Measurements from ENCODE around the gene SMPDL3A.

Gene SMPDL3A

DNA sequence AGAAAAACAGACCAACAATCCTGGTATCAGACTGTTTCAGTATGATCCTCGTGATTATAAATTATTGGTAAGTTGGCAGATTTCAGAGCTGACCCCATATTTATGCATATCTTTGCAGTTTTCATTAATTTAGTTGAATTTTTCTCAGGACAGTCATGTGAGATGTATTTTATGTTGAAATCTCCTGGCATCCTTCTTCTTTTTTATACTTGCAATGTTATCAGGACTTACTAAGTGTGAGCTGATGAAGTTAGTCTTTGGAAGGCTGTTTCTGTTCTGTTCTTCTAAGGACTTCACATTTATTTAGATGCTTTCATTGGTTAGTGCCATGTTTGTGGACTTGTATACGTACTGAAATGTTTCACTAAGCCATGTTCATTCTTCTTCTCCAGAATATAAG lies 17.2 kb downstream of the SMPDL3A start:
- no peak for FAIRE-seq

- no peak for FAIRE-seq
Observed at GRCh38 chr6:122808121-122808885, 19.2 kb downstream of the SMPDL3A start.

DNA sequence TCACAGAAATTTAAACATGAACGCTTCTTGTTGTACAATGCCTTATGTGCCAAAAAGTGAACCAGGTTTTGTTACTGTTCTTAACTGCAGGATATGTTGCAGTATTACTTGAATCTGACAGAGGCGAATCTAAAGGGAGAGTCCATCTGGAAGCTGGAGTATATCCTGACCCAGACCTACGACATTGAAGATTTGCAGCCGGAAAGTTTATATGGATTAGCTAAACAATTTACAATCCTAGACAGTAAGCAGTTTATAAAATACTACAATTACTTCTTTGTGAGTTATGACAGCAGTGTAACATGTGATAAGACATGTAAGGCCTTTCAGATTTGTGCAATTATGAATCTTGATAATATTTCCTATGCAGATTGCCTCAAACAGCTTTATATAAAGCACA lies 19.9 kb downstream of the SMPDL3A start:
- FAIRE-seq = no peak

- no peak for FAIRE-seq
Observed at GRCh38 chr6:122809691-122810090, 20.6 kb downstream of the SMPDL3A start.

DNA sequence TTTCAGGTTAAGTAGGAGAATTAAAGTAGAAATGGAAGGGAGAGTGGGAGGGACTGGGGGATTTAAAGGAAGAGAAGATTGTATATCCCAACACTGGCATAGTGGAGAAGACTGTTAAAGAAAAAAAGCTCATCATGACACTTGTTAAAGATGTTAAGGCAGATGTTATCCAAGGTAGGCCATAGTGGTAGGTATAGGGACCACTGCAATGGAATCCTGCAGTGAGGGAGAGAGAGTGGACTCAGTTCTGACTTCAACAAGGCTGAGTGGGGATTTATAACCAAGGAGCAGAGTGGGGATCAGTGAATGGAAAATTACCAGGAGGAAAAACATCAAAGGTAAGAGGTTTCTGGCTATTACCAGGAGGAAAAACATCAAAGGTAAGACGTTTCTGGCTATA lies 21.1 kb downstream of the SMPDL3A start:
- no peak for FAIRE-seq

GRCh38 chr6:122817358-122817757 lies 28.3 kb downstream of the SMPDL3A start:
- no peak for FAIRE-seq

DNA sequence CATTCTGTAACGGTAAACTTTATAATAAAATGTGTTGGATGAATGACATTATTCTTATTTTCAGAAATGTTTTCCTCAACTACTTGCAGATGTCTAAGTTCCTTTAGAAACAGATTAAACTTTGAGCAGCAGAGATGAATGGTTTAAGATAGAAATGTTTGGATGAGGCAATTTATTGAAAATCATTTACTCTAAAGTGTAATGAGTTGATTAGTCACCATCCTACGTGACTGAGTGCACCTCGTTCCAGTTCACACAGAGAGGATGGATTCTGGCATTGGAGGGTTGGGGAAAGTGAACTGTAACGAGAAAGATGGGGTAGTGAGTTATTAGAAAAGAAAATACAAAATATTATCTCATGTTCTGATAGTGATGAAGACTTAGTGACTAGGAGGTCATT lies 28.7 kb downstream of the SMPDL3A start:
- FAIRE-seq = no peak

- FAIRE-seq = no peak
Observed at GRCh38 chr6:122818866-122819265, 29.8 kb downstream of the SMPDL3A start.

DNA sequence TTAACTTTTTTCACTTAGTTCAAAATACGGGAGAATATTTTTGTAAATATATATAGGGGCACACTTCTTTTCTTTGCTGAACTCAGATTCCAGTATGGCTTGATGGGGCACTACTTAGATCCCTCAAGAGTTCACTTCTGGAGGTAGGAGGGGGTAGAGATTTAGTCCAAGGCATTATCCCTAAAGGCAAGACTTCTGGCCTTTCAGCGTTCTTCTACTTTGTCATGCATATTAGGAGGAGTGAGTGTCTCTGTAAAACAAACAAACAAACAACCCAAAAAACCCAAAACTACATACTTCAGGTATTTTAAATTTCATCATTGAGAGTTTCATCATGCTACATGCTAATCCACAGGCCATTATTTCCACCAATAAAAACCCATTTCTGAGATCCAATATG lies 32.0 kb downstream of the SMPDL3A start:
- FAIRE-seq = no peak

GRCh38 chr6:122825163-122825562 lies 36.1 kb downstream of the SMPDL3A start:
- no peak for FAIRE-seq

GRCh38 chr6:122829456-122829855 lies 40.4 kb downstream of the SMPDL3A start:
- no peak for FAIRE-seq

GRCh38 chr6:122831511-122831910 lies 42.5 kb downstream of the SMPDL3A start:
- FAIRE-seq = no peak

DNA sequence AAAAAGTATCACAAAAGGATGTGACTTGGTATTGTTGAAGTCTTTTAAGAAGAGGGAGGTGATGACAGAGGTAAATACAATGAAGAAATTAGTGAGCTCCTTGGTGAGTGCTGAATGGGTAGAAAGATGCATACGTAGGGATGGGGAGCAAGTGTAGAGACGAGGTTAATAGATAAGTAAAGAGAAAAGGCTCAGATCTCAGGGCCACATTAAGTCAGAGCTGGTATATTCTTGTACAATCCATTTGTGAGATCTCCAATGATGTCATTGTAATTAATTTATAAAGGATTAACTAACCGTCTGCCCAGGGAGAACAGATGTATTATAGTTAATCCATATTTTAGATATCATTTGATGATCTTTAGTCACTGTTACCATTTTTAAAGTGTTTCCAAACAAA lies 43.4 kb downstream of the SMPDL3A start:
- no peak for FAIRE-seq

GRCh38 chr6:122833021-122833491 lies 44.0 kb downstream of the SMPDL3A start:
- FAIRE-seq = no peak

DNA sequence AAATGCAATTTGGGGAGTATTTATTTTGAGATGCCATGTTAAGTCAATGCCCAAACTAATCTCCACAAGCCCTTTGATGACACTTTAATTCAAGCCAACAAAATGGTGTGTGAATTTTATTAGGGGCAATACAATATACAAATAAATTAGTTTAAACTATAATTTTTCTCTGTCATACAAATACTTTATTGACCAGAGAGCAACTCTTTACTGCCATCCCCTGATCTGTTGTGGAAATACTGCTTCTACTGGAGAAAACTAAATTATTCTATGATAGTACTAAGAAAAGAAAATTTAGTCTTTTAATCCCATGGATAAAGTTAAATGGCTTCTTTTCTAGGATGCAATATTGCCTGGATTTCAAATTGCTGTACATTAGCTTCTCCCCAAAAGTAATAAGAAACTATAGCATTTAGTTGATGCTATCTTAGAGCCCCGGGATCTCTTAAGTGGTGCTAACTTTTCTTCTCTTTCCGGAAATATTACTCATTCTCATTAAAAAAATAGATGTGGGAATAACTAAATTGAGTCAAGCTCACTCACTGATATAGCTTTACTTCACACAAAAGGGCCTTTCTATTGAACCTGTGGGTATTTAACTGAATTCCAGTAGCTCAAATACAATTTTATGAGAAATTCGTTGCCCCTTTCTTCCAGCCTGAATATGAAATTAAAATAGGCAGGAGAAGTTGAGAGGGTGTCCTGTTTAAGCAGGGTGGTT lies 49.2 kb downstream of the SMPDL3A start:
- FAIRE-seq = no peak

DNA sequence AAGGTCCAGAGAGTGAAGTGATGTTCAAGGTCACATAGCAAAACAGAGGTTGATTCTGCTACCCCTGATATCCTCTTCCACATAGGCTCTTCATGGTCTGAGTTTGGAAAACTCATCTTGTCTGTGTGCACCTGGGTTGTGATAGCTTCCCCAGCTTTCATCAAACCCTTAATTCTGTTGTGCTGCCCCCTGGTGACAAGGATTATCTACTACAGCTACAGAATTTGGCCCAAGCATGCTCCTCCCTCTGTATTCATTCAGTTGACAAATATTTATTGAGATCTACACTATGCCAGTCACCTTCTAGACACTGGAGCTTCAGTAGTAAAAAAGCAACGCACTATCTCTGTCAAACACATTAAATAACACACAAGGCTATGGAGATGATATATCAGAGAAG lies 50.4 kb downstream of the SMPDL3A start:
- FAIRE-seq = no peak

DNA sequence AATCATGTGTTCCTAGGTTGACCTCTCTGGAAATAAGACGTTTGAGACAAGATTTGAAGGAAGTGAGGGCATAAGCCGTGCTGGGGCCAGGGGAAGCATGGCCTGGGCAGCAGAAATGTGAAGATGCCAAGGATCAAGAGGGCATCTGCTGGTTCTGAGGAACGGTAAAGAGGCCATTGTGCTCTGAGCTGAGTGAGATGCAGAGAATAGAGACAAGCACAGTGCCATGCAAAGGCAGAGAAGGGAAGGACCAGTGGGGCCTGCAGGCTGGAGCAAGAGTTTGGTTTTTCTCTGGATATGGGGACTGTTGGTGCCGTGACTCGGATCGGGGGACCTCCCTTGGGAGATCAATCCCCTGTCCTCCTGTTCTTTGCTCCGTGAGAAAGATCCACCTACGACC lies 50.8 kb downstream of the SMPDL3A start:
- FAIRE-seq = no peak

DNA sequence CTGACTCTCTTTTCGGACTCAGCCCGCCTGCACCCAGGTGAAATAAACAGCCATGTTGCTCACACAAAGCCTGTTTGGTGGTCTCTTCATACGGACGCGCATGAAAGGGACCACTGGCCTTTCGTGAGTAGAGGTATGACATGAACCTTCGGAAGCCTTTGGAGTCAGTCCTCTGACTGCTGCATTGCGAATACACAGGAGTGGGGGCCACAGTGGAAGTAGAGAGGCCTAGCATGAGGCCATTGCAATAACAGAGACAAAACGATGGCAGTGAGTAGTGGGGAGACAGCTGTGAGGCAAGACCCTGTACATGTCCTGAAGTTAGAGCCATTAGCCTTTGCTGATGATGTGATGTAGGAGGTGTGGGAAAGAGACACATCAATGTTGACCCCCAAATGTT lies 56.4 kb downstream of the SMPDL3A start:
- no peak for FAIRE-seq

GRCh38 chr6:122845916-122846612 lies 57.0 kb downstream of the SMPDL3A start:
- FAIRE-seq = no peak

- no peak for FAIRE-seq
Observed at GRCh38 chr6:122853259-122853995, 64.4 kb downstream of the SMPDL3A start.

All from A204.1 (cell line).